Neural cell (in vitro differentiated cells): Measurements from ENCODE around the gene CNN3.

ENCODE experiments used
- EP300 ChIP-seq: fragments of 450-650 bp; conservative IDR thresholded peaks from 2 replicates; pipeline ENCODE4 v1.6.1; 2014; ENCODE audit warnings: antibody characterized with exemption, mild to moderate bottlenecking, moderate library complexity; ENCODE audit not compliant: poor library complexity, severe bottlenecking
- EZH2 ChIP-seq: fragments of 200-600, 300-800 bp; shearing (Covaris generic), sonication (generic); IDR thresholded peaks from 2 replicates; pipeline ENCODE4 v1.6.1; 2014; ENCODE audit warnings: antibody characterized with exemption, low read length, borderline replicate concordance, mild to moderate bottlenecking; ENCODE audit not compliant: insufficient read depth, poor library complexity, severe bottlenecking
- RAD21 ChIP-seq: fragments of 450-650 bp; conservative IDR thresholded peaks from 2 replicates; pipeline ENCODE4 v1.6.1; 2014; ENCODE audit warnings: antibody characterized with exemption, mild to moderate bottlenecking, moderate library complexity
- TF ChIP-seq, protein P1 (sequence below): fragments of 450-650 bp; IDR thresholded peaks from 2 replicates; pipeline ENCODE4 v1.5.1; 2014; ENCODE audit warnings: antibody characterized with exemption, mild to moderate bottlenecking, moderate library complexity; ENCODE audit not compliant: poor library complexity, severe bottlenecking

DNA sequence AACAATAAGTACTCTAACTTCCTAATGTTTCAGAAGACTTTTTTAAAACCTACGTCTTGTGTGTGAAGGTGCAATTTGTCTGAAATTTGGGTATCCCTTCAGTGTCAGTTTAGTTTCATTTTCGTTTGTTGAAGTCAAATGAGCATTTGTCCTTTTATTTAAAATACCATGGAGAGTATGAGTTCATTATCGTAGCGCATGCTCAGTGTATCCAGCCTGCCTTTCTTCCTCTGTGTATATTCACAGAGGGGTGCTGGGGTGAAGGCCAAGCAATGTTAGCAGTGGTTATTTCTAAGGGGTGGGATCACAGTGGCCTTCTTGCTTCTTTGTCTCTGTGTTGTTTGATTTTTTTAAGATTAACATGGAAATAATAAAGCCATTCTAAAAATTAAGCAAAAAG, 43.2 kb downstream of the CNN3 start:
- TF ChIP-seq RAD21 (no peak), EZH2 (no peak), EP300 (no peak)
- TF ChIP-seq, protein P1, sequence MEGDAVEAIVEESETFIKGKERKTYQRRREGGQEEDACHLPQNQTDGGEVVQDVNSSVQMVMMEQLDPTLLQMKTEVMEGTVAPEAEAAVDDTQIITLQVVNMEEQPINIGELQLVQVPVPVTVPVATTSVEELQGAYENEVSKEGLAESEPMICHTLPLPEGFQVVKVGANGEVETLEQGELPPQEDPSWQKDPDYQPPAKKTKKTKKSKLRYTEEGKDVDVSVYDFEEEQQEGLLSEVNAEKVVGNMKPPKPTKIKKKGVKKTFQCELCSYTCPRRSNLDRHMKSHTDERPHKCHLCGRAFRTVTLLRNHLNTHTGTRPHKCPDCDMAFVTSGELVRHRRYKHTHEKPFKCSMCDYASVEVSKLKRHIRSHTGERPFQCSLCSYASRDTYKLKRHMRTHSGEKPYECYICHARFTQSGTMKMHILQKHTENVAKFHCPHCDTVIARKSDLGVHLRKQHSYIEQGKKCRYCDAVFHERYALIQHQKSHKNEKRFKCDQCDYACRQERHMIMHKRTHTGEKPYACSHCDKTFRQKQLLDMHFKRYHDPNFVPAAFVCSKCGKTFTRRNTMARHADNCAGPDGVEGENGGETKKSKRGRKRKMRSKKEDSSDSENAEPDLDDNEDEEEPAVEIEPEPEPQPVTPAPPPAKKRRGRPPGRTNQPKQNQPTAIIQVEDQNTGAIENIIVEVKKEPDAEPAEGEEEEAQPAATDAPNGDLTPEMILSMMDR, result no peak
